Ramos (cell line): ENCODE data around the gene NINJ2.

Experiments
- in situ Hi-C: fragments of 300-500 bp; cut with MboI; formaldehyde crosslinking; loops from one replicate; pipeline ENCODE4 v1.14.3; 2022; ENCODE audit warnings: low sequenced_read_pairs; ENCODE audit not compliant: unreplicated experiment

NINJ2 gene

DNA sequence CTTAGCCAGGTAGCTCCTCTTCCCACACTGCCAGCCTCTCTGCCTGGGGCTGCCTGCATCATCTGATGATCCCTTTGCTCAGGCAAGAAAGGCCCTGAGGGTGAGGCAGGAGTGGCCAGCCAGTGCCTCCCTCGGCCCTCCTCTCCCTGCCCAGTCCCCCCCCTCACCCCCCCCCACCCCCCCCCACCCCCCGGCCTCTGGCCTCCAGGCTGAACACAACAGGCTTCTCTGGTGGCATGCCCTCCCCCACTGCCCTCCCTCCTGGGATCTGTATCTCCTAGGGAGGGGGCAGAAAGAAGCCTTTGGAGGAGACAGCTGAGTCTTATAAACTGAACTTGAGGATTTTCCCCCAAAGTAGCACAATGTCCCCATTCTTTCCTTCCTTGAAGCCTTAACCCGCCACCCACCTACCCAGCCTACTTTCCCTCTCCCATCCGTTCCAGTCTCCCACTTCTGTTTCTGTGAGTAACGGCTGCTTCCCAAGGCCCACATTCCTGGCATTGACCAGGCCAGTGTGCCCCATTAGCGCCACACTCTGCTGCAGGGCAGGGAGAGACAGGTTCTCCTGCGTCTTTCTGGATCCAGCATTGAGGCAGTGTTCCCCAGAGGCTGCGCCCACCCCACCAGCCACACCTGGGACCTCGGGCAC, 121.4 kb downstream of the NINJ2 start:
- in situ Hi-C loops = no loop called here

DNA sequence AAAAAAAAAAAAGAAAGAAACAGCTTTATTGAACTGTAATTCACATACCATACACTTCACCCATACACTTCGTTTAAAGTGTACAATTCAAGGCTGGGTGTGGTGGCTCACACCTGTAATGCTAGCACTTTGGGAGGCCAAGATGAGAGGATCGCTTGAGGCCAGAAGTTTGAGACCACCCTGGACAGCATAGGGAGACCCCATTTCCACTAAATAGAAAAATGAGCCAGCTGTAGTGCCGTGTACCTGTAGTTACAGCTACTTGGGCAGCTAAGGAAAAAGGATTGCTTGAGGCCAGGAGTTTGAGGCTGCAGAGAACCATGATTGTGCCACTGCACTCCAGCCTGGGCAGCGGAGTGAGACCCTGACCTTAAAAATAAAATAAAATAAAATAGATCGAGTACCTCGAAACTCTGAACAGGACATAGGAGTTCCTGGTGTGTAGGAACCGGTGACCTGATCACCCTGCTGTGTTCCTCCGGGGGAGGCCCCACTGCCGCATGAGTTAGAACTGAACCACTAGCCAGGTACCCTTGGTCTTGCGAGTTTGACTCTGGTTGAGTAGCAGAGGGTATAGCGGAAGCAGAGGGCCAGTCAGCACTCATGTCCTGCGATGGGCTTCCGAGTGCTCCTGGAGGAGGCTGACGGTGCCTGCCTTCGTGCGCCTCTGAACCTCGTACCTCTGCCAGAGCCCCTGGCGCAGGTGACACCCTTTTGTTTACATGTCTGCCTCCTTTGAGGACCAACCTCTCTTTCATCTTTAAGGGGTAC, 123.5 kb downstream of the NINJ2 start:
- in situ Hi-C loops = no loop called here

DNA sequence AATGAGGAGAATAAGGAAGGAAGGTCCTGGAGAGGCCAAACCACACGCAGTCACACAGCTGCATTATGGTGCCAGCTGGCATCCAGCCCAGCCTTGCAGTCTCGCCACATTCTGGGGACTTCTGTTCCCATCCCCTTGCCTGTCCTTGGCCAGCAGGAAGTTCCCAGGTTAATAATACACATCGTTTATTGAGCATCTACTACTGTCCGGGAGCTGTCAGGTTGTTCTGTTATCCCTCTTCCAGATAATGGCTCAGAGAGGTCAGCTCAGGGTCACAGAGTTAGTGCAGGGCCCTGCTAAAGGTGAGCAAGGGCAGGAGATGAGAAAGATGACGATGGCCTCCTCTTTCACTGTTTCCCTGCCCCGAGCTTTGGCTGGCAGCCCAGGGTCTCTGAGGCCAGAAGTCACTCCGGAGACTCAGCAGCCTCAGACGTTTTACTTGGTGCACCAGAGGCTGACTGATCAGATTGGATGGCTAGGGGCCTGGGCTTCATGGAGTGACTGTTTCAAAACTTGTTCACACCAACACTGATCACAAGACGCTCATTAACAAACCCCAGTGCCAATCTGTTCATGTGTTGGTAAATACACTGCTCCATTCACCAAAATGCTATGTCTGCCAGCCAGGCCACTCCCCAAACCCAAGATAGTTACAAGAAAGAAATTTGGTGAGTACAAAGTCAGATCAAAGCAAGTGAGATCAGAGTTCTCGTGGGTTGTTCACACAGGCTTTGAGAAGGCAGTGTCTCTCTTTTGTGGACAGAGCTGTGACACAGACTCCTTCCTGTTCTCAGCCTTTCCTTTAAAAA, 124.3 kb downstream of the NINJ2 start:
- in situ Hi-C loops = no loop called here

DNA sequence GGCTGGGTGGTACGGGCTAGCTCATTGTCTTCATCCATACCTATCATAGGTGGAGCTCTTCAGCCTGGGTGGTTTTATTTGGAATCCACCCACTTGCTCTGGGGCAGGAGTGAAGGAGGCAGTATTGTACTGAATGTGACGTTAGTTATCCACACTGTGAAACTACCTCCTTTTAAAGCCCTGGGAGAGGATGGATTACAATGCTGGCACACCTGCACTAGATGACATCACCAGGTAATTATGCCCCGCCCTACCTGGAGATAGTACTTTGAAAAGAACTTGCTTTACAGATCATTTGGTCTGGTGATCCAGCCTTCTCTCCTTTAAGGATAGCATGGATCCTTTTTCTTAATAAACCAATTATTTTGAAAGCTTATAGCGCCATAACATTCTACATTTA, 125.5 kb downstream of the NINJ2 start:
- in situ Hi-C loops = no loop called here

DNA sequence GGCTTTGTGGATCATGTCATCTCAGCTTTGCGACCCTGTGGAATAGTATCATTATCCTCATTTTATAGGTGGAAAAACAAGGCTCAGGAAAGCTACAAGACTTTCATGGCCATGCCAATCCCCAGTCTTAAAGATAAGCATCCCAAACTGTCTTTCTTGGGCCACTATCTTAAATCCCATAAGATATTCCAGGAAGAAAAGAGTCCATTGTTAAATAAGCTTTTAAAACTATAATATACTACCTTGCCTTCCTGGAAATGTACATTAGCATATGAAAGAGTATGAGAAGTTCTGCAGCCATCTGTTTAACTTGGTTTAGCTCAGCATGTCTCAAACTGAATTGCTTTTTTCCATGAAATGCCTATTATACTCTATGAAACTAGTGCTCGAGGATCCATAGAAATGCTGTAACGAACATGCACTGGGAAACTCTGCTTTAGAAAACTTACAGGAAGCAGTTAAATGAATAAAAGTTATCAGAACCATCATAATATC, 126.4 kb downstream of the NINJ2 start:
- in situ Hi-C loops = no loop called here

DNA sequence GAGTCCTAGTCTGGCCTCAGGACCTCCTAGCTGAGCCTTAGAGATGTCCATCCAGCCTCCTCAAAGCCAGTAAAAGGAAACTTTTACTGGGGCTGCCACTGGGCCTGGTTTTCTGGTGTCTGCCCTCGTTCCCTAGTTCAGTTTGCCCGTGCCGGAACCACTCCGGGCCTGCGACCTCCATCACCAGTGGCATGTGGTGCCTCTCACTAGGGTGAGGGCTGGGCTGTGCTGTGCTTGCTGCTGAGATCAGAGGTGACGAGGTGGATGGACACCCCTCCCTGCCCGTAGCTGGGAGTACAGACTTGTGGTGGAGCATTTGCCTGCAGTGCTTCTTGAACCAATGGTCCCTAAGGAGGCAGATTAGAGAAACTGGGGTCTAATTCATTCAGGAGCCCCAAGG, 127.8 kb downstream of the NINJ2 start:
- in situ Hi-C loops = no loop called here

DNA sequence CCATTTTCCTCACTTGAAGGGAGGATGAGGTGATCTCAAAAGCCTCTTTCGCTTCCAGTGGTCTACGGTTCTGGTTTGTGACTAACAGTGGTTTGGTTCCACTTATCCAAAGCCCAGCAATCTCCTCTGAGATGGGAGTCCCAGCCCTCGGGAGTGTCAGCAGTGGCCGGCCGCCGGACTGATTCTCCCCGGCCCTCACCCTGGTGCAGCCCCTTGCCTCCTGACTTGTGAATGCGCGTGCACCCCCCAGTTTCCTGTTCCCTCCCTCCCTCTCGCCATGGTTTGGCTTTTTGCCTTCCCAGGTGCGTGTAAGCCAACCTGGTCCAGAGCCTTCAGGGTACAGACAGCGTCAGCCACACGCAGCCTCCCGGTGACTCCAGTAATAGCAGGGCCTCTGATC, 129.0 kb downstream of the NINJ2 start:
- in situ Hi-C loops = no loop called here

DNA sequence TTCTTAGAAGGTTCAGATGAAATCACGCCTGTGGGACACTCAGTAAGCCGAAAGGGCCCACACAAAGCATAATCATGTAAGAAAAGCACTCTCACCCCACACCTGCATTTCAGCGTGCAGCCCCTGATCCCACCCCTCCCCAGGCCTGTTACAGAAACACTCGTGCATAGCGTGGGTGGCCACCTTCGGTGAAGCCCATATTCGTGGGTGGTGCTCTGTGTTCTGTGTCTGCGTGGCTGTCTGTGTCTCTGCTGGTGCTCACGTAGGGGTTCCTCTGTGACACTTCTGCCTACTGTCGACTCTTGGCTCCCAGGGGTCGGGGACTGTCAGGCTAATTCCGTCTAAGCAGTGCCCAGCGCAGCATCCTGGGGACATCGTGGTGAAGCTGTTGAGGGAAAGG, 129.5 kb downstream of the NINJ2 start:
- in situ Hi-C loops = no loop called here

DNA sequence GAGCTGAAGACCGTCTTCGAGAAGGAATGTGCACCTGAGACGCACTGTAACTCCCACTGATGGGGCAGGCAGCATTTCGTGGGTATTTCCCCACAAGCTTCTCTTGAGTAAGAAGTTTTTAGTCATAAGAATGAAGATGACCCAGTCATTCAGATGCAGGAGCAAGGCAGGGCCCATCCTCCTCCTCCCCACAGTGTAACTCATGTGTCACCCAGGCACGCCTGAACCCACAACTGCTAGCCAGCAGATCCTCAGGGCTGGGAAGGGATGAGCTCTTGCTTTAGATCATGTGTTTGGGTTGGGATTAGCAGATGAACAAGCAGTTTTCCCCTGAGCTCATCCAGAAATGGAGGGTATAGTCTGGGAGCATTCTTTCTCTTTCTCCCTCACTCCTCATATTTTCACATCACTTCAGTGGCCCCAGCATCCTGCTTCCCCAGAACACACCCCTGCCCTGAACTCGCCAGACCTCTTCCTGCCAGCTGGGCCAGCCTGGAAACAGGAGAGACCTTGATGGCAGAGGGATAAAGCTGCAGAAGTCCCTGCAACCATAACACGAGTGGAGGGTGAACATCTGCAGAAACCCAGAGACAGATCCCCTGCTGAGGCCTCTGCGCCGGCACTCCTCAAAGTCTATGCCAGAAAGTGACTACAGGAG, 130.2 kb downstream of the NINJ2 start:
- in situ Hi-C loops = no loop called here

DNA sequence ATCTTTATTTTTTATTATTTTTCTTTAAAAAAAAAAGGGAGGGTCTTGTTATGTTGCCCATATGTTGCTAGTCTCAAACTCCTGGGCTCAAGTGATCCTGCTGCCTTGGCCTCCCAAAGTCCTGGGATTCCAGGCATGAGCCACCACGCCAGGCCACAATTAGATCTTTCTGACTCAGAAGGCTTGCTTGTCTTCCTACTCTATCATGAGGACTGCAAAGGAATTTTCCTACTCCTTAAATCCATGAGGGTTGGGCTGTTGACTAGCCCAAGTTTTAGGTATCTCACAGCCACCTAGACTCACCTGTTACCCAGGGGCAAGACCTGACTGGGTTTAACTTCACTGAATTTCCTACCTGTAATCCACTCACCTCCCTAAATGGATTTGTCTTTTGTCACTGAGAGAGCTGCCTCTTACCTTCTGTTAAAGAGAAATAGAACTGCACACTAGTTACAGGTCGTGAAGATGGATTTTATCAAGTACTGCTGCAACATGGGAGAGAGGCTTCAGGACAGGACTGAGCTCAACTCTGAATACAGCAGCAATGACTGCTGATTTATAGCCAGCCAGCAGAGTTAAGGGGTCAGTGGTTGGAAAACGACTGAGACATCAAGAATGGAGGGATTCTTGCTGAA, 131.2 kb downstream of the NINJ2 start:
- in situ Hi-C loops = no loop called here

DNA sequence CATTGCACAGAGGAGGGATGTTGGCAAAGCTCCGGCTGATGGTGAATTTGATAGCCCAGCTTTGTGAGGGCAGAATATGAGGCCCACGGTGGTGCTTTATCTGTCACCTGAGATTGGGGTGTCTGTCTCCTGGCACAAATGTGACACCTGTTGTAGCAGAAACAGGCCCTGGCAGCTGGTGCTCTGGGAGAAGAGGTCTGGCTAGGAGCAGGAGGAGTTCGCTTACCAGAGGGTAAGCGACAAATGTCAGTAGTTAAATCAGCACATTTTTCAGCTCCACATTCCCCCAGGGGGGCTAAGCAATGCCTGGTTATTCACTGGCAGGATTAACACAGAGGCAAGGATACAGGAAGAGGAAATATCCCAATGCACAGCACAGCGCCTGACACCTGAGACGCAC, 132.4 kb downstream of the NINJ2 start:
- in situ Hi-C loops = no loop called here

DNA sequence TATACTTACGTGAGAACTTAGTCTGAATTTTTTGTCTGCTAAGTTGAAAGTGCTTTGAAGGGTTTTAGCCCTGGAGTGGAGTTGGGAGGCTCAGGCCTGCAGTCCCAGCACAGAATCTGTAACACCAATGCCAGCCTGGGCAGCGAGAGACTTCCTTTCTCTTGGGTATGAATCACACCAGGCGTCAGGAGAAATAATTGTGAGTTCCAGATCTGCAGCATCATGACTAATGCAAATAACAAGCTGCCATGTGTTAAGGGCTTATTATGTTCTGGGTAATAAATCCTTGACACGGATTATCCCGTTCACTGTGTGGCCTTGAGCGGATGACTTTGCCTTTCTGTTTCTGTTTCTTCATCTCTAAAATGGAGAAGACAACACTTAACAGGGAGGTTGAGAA, 132.9 kb downstream of the NINJ2 start:
- in situ Hi-C loops = no loop called here

DNA sequence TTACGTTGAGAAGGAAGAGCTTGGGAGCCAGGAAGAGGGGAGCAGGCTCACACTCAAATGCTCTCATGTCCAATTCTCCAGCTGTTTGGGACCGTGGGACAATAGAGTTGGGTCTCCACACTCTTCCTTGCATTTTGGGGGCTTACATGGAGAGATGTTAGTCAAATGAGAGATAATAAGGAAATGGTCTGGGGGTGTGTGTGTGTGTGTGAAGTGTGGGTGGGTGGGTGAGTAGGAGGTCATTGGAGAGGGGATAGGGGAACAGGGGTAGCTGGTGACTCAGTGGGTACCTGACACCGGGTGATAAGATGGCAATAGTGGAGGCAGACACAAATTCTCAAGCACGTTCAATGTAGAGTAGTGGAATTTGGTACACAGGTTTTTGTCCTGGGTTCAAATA, 135.5 kb downstream of the NINJ2 start:
- in situ Hi-C loops = no loop called here

DNA sequence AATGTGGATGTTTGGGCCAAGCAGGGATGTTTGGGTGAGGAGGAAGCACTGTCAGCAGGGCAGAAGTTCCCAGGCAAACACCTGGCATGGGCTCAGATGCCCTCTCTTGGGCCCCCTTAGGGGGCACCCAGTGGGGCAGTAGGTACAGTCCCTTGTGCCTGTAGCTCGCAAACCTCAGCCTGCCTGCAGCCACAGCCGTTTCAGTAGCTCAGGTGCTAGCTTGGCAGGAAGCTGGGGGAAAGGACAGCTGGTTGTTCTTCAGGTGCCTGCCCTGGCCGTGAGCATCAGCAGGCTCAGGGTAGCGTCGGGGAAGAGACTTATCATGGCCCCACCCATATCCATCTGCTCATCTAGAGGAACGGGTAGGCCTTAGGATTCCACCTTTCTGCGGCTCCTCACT, 136.0 kb downstream of the NINJ2 start:
- in situ Hi-C loops = no loop called here

DNA sequence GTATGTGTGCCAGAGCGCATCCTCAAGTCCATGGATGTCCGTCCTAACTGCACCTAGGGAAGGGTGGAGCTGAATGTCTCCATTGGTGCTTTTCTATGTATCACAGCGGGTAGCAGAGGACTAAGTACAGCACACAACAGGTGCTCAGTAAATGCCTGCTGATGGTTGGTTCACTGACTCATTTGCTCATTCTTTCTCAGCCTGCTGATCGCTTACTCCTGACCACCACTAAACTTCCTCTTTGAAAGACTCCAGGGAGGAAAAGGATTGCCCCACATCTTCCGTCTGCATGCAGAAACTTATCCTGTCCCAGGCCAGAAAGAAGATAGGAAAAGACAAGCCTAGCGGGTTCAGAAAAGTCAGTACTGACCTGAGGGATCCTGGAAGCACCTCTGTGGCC, 137.2 kb downstream of the NINJ2 start:
- in situ Hi-C loops = no loop called here

DNA sequence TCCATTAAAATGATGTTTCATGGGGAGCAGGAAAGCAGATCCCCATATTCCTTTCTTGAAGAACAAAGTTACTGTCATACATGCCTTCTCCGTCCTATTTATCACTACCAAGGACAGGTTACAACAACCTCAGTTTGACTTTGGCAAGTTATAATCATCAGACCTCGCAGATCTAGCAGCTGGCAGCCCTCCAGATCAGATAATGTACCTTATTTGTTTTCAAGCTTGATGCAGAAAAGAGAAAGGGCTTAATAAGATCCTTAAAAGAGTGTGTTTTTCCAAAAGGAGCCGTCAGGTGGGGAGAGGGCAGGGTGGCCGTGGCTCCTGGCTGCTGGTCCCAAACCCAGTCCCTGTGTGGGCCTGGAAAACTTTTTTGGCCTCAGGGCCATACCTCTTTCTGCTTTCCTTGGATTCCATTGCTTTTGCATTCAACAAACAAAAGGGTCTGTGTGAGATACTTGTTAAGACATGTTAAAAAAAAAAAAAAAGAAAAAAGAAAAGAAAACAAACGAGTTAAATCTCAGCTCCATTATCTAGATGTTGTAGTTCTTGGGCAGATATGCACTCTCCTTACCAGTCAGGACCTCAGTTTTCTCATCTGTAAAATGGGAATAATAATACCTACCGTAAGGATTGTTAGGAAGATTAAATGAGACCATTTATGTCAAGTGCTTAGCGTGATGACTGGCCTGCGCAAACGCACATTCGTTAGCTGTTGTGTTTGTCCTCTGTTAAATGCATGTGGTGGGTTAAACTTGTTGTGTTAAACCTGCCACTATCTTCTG, 138.9 kb downstream of the NINJ2 start:
- in situ Hi-C loops = no loop called here

DNA sequence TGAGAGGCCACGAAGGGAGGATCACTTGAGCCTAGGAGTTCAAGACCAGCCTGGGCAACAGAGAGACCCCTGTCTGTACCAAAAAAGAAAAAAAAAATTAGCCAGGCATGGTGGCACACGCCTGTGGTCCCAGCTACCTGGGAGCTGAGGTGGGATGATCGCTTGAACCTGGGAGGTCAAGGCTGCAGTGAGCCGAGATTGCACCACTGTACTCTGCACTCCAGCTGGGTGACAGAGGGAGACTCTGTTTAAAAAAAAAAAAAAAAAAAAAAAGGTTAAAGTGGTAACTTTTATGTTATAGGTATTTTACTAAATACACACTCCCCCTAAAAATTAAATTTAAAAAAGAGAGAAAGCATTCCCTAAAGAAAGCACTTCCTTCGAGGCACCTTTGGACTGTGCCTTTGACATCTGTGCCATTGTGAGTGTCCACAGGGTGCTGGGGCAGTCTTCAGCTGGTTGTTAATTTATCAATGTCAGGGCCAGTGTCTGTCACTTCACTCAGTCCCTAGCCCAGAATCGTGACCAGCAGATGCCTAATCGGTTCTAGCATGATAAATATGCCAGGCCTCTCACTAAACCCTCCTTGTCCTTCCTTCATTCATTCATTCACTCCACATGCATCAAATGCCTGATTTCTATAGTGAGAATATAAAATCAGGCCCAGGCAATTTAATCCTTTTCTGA, 140.4 kb downstream of the NINJ2 start:
- in situ Hi-C loops = no loop called here

DNA sequence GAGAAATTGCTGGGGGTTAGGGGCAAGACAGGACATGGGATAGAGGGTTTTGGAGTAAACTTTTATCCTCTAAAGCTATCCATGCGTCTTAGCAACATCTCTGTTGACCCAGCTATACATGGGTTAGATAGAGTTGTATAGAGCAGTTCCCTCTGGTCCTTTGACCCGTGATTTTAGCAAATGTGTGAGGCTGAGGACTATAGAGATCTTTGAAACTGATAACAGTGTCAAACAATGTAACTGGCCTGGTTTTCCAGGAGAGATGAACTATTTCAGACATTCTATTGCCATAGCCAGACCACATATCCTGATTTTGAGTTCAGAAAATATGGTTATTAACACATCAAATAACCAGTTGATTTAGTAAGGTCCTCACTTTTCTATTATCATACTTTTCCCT, 143.1 kb downstream of the NINJ2 start:
- in situ Hi-C loops = no loop called here

DNA sequence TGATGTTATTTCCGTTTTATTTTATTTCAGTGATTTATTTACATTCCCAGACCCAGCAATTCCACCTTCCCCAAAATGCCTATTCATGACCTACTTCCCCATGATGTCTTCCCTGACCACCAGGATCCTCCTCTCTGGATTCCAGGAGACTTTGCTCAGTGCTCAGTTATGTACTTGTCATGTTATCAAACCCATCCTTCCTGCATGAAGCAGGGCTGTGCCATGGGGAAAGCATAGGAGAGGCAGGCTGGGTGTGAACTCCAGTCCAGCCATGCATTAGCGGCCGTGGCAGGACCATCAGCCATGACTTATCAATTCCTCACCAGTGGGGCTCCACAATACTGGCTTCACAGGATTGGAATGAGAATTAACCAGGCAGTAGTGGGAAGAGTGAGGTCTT, 145.7 kb downstream of the NINJ2 start:
- in situ Hi-C loops = no loop called here
